ENCODE measurements around the gene CLHC1.
"Not testable (repeated sequence)": the region's sequence is repeated elsewhere in the genome, so short reads cannot be mapped to it uniquely, and the experiment has no call there.

CLHC1 gene

DNA sequence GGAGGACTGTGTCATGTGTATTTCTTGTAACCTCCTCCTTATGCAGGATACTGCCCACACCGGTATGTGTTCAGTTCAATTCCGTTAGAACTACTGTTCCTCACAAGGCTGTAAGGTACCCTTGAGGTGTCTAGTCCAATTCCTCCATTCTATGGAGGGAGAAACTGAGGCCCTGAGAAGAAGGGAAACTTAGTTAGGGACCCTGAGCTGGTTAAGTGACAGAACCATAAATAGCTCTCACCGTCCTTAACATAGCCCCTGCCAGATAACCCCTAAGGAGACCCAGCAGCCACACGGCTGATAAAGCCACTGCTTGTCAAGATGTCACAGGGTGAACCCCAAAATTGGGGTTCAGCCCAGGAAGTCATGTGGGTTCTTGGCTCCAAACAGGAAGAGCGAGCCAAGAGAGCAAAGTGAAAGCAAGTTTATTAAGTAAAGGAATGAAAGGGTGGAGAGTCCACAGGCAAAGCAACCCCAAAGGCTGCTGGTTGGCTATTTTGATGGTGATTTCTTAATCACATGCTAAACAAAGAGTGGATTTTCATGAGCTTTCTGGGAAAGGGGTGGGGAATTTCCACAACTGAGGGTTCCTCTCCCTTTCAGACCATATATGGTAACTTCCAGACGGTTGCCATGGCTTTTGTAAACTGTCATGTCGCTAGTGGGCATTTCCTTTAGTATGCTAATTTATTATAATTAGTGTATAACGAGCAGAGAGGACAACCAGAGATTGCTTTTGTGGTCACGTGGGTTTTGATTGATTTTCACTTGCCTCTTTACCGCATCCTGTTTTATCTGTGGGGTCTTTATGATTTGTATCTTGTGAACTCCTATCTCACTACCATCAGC is 98.4 kb downstream of the CLHC1 start:
- DNase-seq: no peak

DNA sequence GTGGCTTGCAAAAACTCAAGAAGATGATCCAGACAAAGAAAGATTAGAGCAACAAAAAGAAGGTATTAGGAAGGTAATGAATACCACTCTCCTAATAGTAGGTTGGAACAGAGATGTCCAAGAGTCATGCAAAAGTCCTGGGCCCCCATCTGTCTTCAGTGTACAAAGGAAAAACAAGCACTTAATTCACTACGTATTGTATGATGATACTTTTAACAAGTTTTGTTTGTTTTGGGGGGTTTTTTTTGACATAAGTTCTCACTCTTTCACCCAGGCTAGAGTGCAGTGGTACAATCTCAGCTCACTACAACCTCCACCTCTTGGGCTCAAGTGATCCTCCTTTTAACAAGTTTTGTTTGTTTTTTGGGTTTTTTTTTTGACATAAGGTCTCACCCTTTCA is 101.2 kb downstream of the CLHC1 start:
- DNase-seq: no peak

DNA sequence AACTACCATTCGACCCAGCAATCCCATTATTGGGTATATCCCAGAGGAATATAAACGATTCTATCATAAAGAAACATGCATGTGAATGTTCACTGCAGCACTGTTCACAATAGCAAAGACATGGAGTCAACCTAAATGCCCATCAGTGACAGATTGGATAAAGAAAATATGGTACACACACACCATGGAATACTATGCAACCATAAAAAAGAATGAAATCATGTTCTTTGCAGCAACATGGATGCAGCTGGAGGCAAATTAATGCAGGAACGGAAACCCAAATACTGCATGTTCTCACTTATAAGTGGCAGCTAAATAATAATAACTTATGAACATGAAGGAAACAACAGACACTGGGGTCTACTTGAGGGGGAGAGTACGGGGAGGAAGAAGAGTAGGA is 105.5 kb downstream of the CLHC1 start:
- not testable (repeated sequence) for DNase-seq

Measured in GF-D8 (cell line).